Upper lobe of left lung (tissue), 4 donors: ENCODE data around the gene ASB3.

Source experiments
- EP300 ChIP-seq, 4 donors: sonication (generic); formaldehyde crosslinking; IDR thresholded peaks; one replicate each; pipeline ENCODE4 v1.5.1; 2017; ENCODE audit warnings: antibody characterized with exemption in 4 of 4, control low read depth in 2 of 4
- TF ChIP-seq, protein P1 (sequence below), 6 experiments: fragments of 450-650 bp in 4 of 6; fragments of 200-600 bp in 2 of 6; sonication (generic) in 2 of 6; IDR thresholded peaks; one replicate each; pipeline ENCODE4 v1.5.1; 2016 to 2019; ENCODE audit warnings: antibody characterized with exemption in 6 of 6

DNA sequence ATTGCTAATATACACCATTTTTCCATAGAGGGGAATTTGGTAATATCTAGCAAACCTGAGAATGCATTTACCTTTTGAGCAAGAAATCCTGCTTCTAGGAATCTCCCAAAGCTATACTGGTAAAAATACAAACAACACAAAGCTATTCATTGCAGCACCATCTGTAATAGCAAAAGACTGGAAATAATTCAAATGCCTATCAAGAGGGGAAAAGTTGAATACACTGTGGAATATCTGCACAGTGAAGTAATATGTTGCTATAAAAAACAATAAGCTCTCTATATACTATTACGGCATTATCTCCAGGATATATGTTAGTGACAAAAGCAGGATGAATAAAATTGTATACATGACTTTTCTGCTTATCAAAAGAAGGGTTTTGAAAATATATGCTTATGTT, 131.5 kb downstream of the ASB3 start:
- TF ChIP-seq, protein P1, sequence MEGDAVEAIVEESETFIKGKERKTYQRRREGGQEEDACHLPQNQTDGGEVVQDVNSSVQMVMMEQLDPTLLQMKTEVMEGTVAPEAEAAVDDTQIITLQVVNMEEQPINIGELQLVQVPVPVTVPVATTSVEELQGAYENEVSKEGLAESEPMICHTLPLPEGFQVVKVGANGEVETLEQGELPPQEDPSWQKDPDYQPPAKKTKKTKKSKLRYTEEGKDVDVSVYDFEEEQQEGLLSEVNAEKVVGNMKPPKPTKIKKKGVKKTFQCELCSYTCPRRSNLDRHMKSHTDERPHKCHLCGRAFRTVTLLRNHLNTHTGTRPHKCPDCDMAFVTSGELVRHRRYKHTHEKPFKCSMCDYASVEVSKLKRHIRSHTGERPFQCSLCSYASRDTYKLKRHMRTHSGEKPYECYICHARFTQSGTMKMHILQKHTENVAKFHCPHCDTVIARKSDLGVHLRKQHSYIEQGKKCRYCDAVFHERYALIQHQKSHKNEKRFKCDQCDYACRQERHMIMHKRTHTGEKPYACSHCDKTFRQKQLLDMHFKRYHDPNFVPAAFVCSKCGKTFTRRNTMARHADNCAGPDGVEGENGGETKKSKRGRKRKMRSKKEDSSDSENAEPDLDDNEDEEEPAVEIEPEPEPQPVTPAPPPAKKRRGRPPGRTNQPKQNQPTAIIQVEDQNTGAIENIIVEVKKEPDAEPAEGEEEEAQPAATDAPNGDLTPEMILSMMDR (IDR thresholded peaks at IDR 0.05): no peak
- no peak for TF ChIP-seq EP300 (IDR thresholded peaks at IDR 0.05)
